ENCODE measurements around the gene ZSCAN16.
A peak's percentile ranks its signal among the peaks of the same experiment; 100 is the strongest.

The ZSCAN16 gene

GRCh38 chr6:28154357-28154756 is 29.9 kb downstream of the ZSCAN16 start:
- Histone ChIP-seq H3K9me3 (ENCODE audit: control insufficient read depth, insufficient read depth, low read length) (no peaks in the 10 kb centered on the region), H3K36me3 (ENCODE audit: control insufficient read depth, insufficient read depth, low read length) (peaks cover 12% of the 10 kb centered on the region), H3K4me3 (ENCODE audit: low read depth, low read length) (no peak overlapping the region), H3K27me3 (ENCODE audit: control insufficient read depth, insufficient read depth, low read length) (no peaks in the 10 kb centered on the region), H3K9ac (ENCODE audit: low read depth, low read length) (no peak overlapping the region), H3K4me1 (ENCODE audit: control insufficient read depth, insufficient read depth, low read length) (no peaks in the 10 kb centered on the region)

DNA sequence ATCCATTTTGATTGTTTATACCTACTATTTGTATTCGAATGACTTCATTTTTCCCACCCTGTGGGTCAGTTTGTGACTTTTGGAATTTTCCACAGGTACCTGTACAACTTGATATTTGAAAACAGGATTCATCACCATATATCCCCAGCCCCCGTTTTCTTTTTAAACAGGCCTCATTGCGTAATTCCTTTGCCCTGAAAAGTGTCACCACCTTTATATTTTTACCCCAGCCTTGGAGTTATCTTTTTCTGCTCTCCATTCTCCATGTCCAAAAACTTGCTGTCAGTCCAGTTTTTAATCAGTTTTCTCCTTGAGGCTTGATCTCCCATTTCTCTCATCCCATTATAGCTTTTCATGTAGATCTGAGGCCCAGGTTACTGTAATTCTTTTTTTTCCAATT is 33.9 kb downstream of the ZSCAN16 start:
- no peak overlapping the region for H3K9ac ChIP-seq (ENCODE audit: low read depth, low read length)
- H3K4me1 ChIP-seq (ENCODE audit: control insufficient read depth, insufficient read depth, low read length) = no peaks in the 10 kb centered on the region
- H3K9me3 ChIP-seq (ENCODE audit: control insufficient read depth, insufficient read depth, low read length) = no peaks in the 10 kb centered on the region
- H3K4me3 ChIP-seq (ENCODE audit: low read depth, low read length) = no peak overlapping the region
- peaks cover 3% of the 10 kb centered on the region for H3K27me3 ChIP-seq (ENCODE audit: control insufficient read depth, insufficient read depth, low read length)
- peaks cover under 1% of the 10 kb centered on the region for H3K36me3 ChIP-seq (ENCODE audit: control insufficient read depth, insufficient read depth, low read length)

DNA sequence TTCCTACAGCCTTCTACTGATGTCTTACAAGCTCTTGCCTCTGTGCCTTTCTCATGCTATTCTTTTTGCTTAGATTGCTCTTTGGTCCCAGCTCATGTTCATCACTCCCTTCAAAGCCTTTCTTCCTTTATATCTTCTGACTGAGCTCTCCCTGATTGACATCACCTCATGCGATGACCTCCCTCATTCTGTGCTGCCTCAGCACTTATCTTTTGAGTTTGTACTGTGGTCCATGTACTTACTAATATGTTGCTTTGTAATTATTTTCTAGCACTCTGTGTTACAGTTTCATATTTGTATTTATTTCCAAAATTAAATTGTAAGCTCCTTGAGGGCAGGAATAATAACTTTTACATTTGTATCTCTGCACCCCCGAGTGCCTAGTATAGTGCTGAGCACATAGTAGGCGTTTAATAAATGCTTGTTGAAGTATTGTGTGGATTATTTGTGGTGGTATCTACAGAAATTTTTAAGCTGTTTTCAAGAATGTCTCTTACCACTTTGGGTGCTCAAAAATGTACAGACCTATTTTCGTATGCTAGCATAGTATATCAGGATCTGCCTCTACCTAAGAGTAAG is 34.7 kb downstream of the ZSCAN16 start:
- H3K4me1 ChIP-seq (ENCODE audit: control insufficient read depth, insufficient read depth, low read length) = no peaks in the 10 kb centered on the region
- no peaks in the 10 kb centered on the region for H3K9me3 ChIP-seq (ENCODE audit: control insufficient read depth, insufficient read depth, low read length)
- no peak overlapping the region for H3K4me3 ChIP-seq (ENCODE audit: low read depth, low read length)
- H3K27me3 ChIP-seq (ENCODE audit: control insufficient read depth, insufficient read depth, low read length) = peaks cover 3% of the 10 kb centered on the region
- no peak overlapping the region for H3K9ac ChIP-seq (ENCODE audit: low read depth, low read length)
- H3K36me3 ChIP-seq (ENCODE audit: control insufficient read depth, insufficient read depth, low read length) = no peaks in the 10 kb centered on the region

- Histone ChIP-seq H3K4me3 (ENCODE audit: low read depth, low read length) (no peak overlapping the region), H3K9me3 (ENCODE audit: control insufficient read depth, insufficient read depth, low read length) (no peaks in the 10 kb centered on the region), H3K27me3 (ENCODE audit: control insufficient read depth, insufficient read depth, low read length) (peaks cover 5% of the 10 kb centered on the region), H3K4me1 (ENCODE audit: control insufficient read depth, insufficient read depth, low read length) (no peaks in the 10 kb centered on the region), H3K36me3 (ENCODE audit: control insufficient read depth, insufficient read depth, low read length) (no peaks in the 10 kb centered on the region), H3K9ac (ENCODE audit: low read depth, low read length) (no peak overlapping the region)
These were observed 35.8 kb downstream of the ZSCAN16 start for GRCh38 chr6:28160233-28160632.

DNA sequence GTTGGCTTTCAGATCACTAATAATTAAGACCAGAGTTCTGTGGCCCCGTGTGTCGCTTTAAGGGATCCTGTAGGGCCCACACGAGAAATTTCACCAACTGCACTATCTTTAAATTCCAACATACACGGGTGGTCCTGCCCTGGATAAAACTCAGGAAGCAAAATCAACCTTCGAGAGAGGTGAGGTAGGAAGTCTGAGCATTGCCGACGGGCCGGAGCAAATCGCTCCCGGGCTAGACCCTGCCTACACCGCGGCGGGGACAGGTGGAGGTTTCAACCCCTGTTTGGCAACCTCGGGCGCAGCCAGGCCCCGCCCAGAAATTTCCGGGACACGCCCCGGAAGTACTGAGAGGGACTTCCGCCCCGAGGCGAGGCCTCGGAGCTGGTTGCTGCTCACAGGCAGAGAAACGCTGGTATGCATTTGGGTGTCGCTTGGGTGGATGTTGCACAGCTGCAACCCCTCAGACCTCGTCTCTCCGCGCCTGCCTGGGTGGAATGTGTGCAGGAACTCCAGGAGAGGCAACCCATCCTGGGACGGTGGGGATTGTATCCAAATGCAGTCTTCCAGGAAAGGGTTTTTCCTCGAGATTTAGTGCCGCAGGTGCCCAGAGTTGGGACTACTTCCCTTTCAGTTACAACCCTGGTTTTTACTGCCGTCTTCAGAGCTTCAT is 37.1 kb downstream of the ZSCAN16 start:
- Histone ChIP-seq H3K4me1 (ENCODE audit: control insufficient read depth, insufficient read depth, low read length) (no peaks in the 10 kb centered on the region), H3K9ac (ENCODE audit: low read depth, low read length) (peak overlapping the region; percentile 41), H3K4me3 (ENCODE audit: low read depth, low read length) (peak overlapping the region; percentile 91), H3K36me3 (ENCODE audit: control insufficient read depth, insufficient read depth, low read length) (no peaks in the 10 kb centered on the region), H3K9me3 (ENCODE audit: control insufficient read depth, insufficient read depth, low read length) (no peaks in the 10 kb centered on the region), H3K27me3 (ENCODE audit: control insufficient read depth, insufficient read depth, low read length) (peaks cover 5% of the 10 kb centered on the region)

DNA sequence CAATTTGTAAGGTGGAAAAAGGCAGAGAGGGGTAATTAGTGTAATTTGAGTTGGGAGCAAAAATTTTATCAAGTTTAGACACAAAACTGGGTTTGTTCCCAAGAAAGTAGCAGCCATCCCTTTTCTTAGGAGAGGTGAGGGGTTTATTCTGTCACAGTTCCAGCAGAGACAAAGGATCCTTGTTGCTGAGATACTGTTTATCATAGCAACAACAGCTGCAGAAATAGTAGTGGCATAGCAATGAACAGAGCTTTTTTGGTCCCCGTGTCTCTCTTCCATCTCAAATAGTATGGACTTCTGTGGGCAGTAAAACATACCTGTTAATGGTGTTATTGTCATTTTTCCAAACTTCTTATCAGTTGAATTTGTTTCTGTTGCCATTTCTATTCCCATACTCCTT is 41.2 kb downstream of the ZSCAN16 start:
- Histone ChIP-seq H3K9me3 (ENCODE audit: control insufficient read depth, insufficient read depth, low read length) (no peaks in the 10 kb centered on the region), H3K36me3 (ENCODE audit: control insufficient read depth, insufficient read depth, low read length) (no peaks in the 10 kb centered on the region), H3K27me3 (ENCODE audit: control insufficient read depth, insufficient read depth, low read length) (peaks cover 5% of the 10 kb centered on the region), H3K4me1 (ENCODE audit: control insufficient read depth, insufficient read depth, low read length) (no peaks in the 10 kb centered on the region), H3K9ac (ENCODE audit: low read depth, low read length) (no peak overlapping the region), H3K4me3 (ENCODE audit: low read depth, low read length) (no peak overlapping the region)

GRCh38 chr6:28167068-28167467 is 42.7 kb downstream of the ZSCAN16 start:
- no peak overlapping the region for H3K4me3 ChIP-seq (ENCODE audit: low read depth, low read length)
- peaks cover 5% of the 10 kb centered on the region for H3K27me3 ChIP-seq (ENCODE audit: control insufficient read depth, insufficient read depth, low read length)
- H3K36me3 ChIP-seq (ENCODE audit: control insufficient read depth, insufficient read depth, low read length) = no peaks in the 10 kb centered on the region
- no peaks in the 10 kb centered on the region for H3K4me1 ChIP-seq (ENCODE audit: control insufficient read depth, insufficient read depth, low read length)
- no peaks in the 10 kb centered on the region for H3K9me3 ChIP-seq (ENCODE audit: control insufficient read depth, insufficient read depth, low read length)
- H3K9ac ChIP-seq (ENCODE audit: low read depth, low read length) = no peak overlapping the region

DNA sequence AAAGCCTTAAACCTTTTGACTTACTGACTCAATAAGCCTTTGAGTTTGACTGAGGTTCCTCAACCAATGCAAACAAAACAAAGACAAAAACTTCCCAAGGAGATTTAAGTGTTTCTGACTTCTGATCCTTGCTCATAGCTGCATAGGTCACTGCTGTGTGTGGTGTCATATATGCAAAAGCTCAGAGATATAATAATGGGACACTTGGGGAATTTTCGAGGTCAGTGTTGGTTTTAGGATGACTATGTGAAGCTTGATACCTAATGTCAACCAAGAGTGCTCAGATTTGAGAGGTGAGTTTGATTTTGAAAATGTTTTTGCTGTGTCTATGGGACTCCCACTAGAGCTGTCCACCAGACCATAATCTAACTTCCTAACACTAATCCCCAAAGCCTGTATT is 43.5 kb downstream of the ZSCAN16 start:
- Histone ChIP-seq H3K36me3 (ENCODE audit: control insufficient read depth, insufficient read depth, low read length) (no peaks in the 10 kb centered on the region), H3K9me3 (ENCODE audit: control insufficient read depth, insufficient read depth, low read length) (no peaks in the 10 kb centered on the region), H3K27me3 (ENCODE audit: control insufficient read depth, insufficient read depth, low read length) (peaks cover 5% of the 10 kb centered on the region), H3K4me3 (ENCODE audit: low read depth, low read length) (no peak overlapping the region), H3K9ac (ENCODE audit: low read depth, low read length) (no peak overlapping the region), H3K4me1 (ENCODE audit: control insufficient read depth, insufficient read depth, low read length) (no peaks in the 10 kb centered on the region)

- Histone ChIP-seq H3K4me1 (ENCODE audit: control insufficient read depth, insufficient read depth, low read length) (no peaks in the 10 kb centered on the region), H3K9ac (ENCODE audit: low read depth, low read length) (no peak overlapping the region), H3K9me3 (ENCODE audit: control insufficient read depth, insufficient read depth, low read length) (no peaks in the 10 kb centered on the region), H3K36me3 (ENCODE audit: control insufficient read depth, insufficient read depth, low read length) (no peaks in the 10 kb centered on the region), H3K4me3 (ENCODE audit: low read depth, low read length) (no peak overlapping the region), H3K27me3 (ENCODE audit: control insufficient read depth, insufficient read depth, low read length) (peaks cover 8% of the 10 kb centered on the region)
These were observed 46.9 kb downstream of the ZSCAN16 start for GRCh38 chr6:28171271-28171670.

DNA sequence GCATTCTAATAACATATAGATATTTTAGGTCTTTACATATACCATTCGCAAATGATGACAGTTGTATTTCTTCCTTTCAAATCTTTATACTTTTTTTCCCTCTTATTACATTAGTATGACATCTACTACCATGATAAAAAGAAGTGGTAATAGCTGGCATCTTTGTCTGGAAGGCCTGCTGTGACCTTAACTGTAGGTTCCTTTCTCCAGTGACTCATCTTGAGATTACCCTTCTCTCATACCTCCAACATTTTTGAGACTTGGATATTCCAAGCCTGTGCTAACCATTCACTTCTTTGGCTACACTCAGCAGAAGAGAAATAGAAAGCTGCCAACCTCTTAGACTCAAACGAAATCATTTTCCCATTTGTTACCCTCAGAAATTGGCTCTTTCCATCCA is 47.6 kb downstream of the ZSCAN16 start:
- Histone ChIP-seq H3K4me3 (ENCODE audit: low read depth, low read length) (no peak overlapping the region), H3K4me1 (ENCODE audit: control insufficient read depth, insufficient read depth, low read length) (no peaks in the 10 kb centered on the region), H3K9me3 (ENCODE audit: control insufficient read depth, insufficient read depth, low read length) (no peaks in the 10 kb centered on the region), H3K27me3 (ENCODE audit: control insufficient read depth, insufficient read depth, low read length) (peaks cover 8% of the 10 kb centered on the region), H3K9ac (ENCODE audit: low read depth, low read length) (no peak overlapping the region), H3K36me3 (ENCODE audit: control insufficient read depth, insufficient read depth, low read length) (no peaks in the 10 kb centered on the region)

DNA sequence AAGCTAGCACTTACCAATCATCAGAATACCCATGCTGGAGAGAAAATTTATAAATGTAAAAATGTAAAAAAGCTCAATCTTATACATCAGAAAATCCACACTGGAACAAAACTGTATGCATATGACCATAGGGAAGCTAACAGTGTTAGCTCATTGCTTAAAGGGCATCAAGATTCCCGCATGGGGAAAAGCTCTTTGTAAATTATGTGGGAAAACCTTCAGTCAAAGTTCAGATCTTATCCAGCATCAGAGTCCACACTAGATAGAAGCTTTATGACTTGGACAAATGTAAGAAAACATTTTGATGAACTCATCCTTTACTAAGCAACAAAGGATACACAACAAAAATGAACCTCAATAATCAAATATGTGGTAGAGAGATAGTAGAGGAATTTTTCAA is 52.0 kb downstream of the ZSCAN16 start:
- H3K9ac ChIP-seq (ENCODE audit: low read depth, low read length) = no peak overlapping the region
- H3K36me3 ChIP-seq (ENCODE audit: control insufficient read depth, insufficient read depth, low read length) = no peaks in the 10 kb centered on the region
- no peaks in the 10 kb centered on the region for H3K9me3 ChIP-seq (ENCODE audit: control insufficient read depth, insufficient read depth, low read length)
- H3K4me3 ChIP-seq (ENCODE audit: low read depth, low read length) = no peak overlapping the region
- H3K4me1 ChIP-seq (ENCODE audit: control insufficient read depth, insufficient read depth, low read length) = no peaks in the 10 kb centered on the region
- peaks cover 10% of the 10 kb centered on the region for H3K27me3 ChIP-seq (ENCODE audit: control insufficient read depth, insufficient read depth, low read length)

Measured in iPS-15b (cell line).